K562 (cell line): ENCODE data around the gene CACNG6. TPM values are rescaled to one million over a fixed set of nuclear protein-coding genes. Genes with fewer than 3 reads are reported as not detected.
A peak's percentile ranks its signal among the peaks of the same experiment; 100 is the strongest.

Experiments
- ATAC-seq: fragments of 200-7000 bp; cut with Tn5 transposase; 3 replicates; pipeline ENCODE4 v1.9.1; 2020; ENCODE audit warnings: moderate library complexity
- BruUV-seq: library from RNA; stranded (reverse); fragments of 400-500 nt; replicated peaks from 2 replicates; lab custom pipeline; 2021; lab: Mats Ljungman, UMichigan
- CTCF ChIA-PET: fragments of 300-600 bp; formaldehyde crosslinking; extraction: SDS; loops from one replicate; lab custom pipeline; 2021; ENCODE audit warnings: low intra/inter-chr PET ratio; lab: Yijun Ruan, JAX
- POLR2A ChIA-PET: fragments of 300-600, 350-650 bp; sonication (Branson Sonifier 250); formaldehyde crosslinking; extraction: SDS; loops from one replicate; lab custom pipeline; 2021; ENCODE audit warnings: antibody characterized with exemption, inconsistent platforms; lab: Yijun Ruan, JAX
- DNase-seq, 4 experiments: peaks; one replicate each; pipeline versions ENCODE4 v3.0.0 to v3.0.0-alpha.2; 2011 to 2018; ENCODE audit warnings: low spot score in 3 of 4, mixed read lengths in 3 of 4; ENCODE audit errors: extremely low read depth in 1 of 4
- FAIRE-seq: peaks from 2 replicates; lab custom pipeline; 2011; peaks lifted over from hg19 to GRCh38; lab: Jason Lieb, UNC
- H2AFZ ChIP-seq: 2 replicates; pipeline ENCODE4 v1.6.0; 2011; ENCODE audit warnings: low read depth, low read length, control low read depth, inconsistent platforms
- H3K27ac ChIP-seq: fragments of 200-600 bp; 3 replicates; pipeline ENCODE4 v1.8.0; 2011; ENCODE audit warnings: low read depth, mild to moderate bottlenecking, control low read depth, inconsistent platforms, low read length, moderate library complexity, mixed read lengths; ENCODE audit errors: extremely low read depth
- H3K27me3 ChIP-seq, 2 experiments: fragments of 300-600 bp in 1 of 2; 2 replicates in 1 of 2; 3 replicates in 1 of 2; pipeline versions ENCODE4 v1.6.0 to v1.8.0; 2011; ENCODE audit warnings: inconsistent platforms in 2 of 2, low read length in 2 of 2, mild to moderate bottlenecking in 1 of 2, mixed read lengths in 1 of 2, moderate library complexity in 1 of 2; ENCODE audit not compliant: control insufficient read depth in 2 of 2, insufficient read depth in 2 of 2
- H3K36me3 ChIP-seq: fragments of 300-600 bp; 3 replicates; pipeline ENCODE4 v1.8.0; 2011; ENCODE audit warnings: mild to moderate bottlenecking, low read length, inconsistent platforms; ENCODE audit not compliant: control insufficient read depth, insufficient read depth
- H3K4me1 ChIP-seq, 2 experiments: fragments of 200-600 bp in 1 of 2; replicated peaks in 1 of 2; 2 replicates in 1 of 2; 3 replicates in 1 of 2; pipeline versions ENCODE4 v1.5.1 to v1.8.0; 2011; ENCODE audit warnings: inconsistent platforms in 2 of 2, low read length in 2 of 2, mild to moderate bottlenecking in 1 of 2, mixed read lengths in 1 of 2, moderate library complexity in 1 of 2; ENCODE audit not compliant: control insufficient read depth in 2 of 2, insufficient read depth in 2 of 2
- H3K4me2 ChIP-seq: 2 replicates; pipeline ENCODE4 v1.6.1; 2011; ENCODE audit warnings: low read length, control low read depth, inconsistent platforms, mixed read lengths; ENCODE audit not compliant: insufficient read depth
- H3K4me3 ChIP-seq: fragments of 200-600 bp; sonication (generic), shearing (Covaris generic); 2 replicates; pipeline ENCODE4 v1.5.1; 2016; ENCODE audit warnings: control low read depth, inconsistent platforms
- H3K79me2 ChIP-seq: fragments of 200-600 bp; 3 replicates; pipeline ENCODE4 v1.8.0; 2011; ENCODE audit warnings: low read length, inconsistent platforms; ENCODE audit not compliant: control insufficient read depth, insufficient read depth
- H3K9ac ChIP-seq, 2 experiments: 2 replicates each; pipeline versions ENCODE4 v1.6.0 to v1.6.1; 2011; ENCODE audit warnings: low read depth in 2 of 2, low read length in 2 of 2, control low read depth in 1 of 2, inconsistent platforms in 1 of 2, mild to moderate bottlenecking in 1 of 2, mixed read lengths in 1 of 2; ENCODE audit not compliant: insufficient read depth in 1 of 2
- H3K9me1 ChIP-seq: one replicate; pipeline ENCODE4 v1.6.0; 2011; ENCODE audit warnings: inconsistent platforms, mild to moderate bottlenecking, low read length, moderate library complexity; ENCODE audit not compliant: control insufficient read depth, insufficient read depth
- H3K9me3 ChIP-seq: replicated peaks from 2 replicates; pipeline ENCODE4 v1.5.1; 2011; ENCODE audit warnings: low read depth, low read length, inconsistent platforms; ENCODE audit not compliant: control insufficient read depth, insufficient read depth
- H4K20me1 ChIP-seq: replicated peaks from 2 replicates; pipeline ENCODE4 v1.6.1; 2011; ENCODE audit warnings: low read length, inconsistent platforms, mixed read lengths; ENCODE audit not compliant: control insufficient read depth, insufficient read depth
- ZFP1 ChIP-seq: fragments of 450-650 bp; formaldehyde crosslinking; IDR thresholded peaks from 2 replicates; pipeline ENCODE4 v1.4.0; 2020; ENCODE audit warnings: mild to moderate bottlenecking, mixed read lengths
- ZNF512 ChIP-seq: IDR thresholded peaks from 2 replicates; pipeline ENCODE4 v1.6.1; 2016; ENCODE audit warnings: missing genetic modification characterization, missing compliant biosample characterization
- ZNF609 ChIP-seq: sonication (generic); formaldehyde crosslinking; IDR thresholded peaks from 2 replicates; pipeline ENCODE4 v1.8.1; 2023; ENCODE audit warnings: missing genetic modification reagents, mild to moderate bottlenecking, borderline replicate concordance
- WGBS: fragments of 100-300 bp; shearing (Covaris generic); methylation state at CpG from one replicate; pipeline ENCODE4 v1.1.6; 2016; ENCODE audit warnings: low coverage, mixed read lengths; ENCODE audit not compliant: insufficient coverage; ENCODE audit errors: missing lambda C conversion rate; 5-methylcytosine and 5-hydroxymethylcytosine counted together
- in situ Hi-C: fragments of 300-500 bp; cut with MboI; formaldehyde crosslinking; loops from 4 replicates; pipeline ENCODE4 v1.15.0; 2018; ENCODE audit warnings: inconsistent platforms, mixed read lengths
- intact Hi-C: fragments of 100-400 bp; cut with micrococcal nuclease; formaldehyde crosslinking; loops from 2 replicates; pipeline ENCODE4 v1.14.2; 2022
- polyA plus RNA-seq, 8 experiments: library from polyadenylated mRNA; depleted of rRNA in 4 of 8; stranded (reverse) in 5 of 8; unstranded in 3 of 8; fragments of >200 nt; fragmentation: Nextera tagmentation in 2 of 8; fragmentation: Illumina TruSeq in 1 of 8; extraction: Ambion mirVana in 2 of 8; extraction: Trizol in 1 of 8; gene quantifications; 2 replicates each; pipeline versions ENCODE4 v1.2.1 to v1.2.3, GENCODE V29; 2011 to 2014; ENCODE audit warnings: inconsistent platforms in 1 of 8, missing spikeins in 1 of 8
- total RNA-seq, 7 experiments: library from RNA; depleted of rRNA in 6 of 7; stranded (reverse); fragments of >200 nt in 6 of 7; fragmentation: Illumina TruSeq in 2 of 7; extraction: Trizol in 2 of 7; gene quantifications; 2 replicates each; pipeline versions ENCODE4 v1.2.1 to v1.2.3, GENCODE V29; 2011 to 2021; ENCODE audit warnings: low replicate concordance in 1 of 7

Gene CACNG6
- total and polyA plus RNA-seq, 9 of the 15 experiments (the other 6 are each of a cell fraction or from before 2014, with no cell fraction given), result not detected

- Histone ChIP-seq H3K36me3 (no peaks in the 10 kb centered on the region), H3K4me1 (peaks cover 2 to 24% of the 10 kb centered on the region in 2 experiments; a peak in 2 of 5 replicates), H3K27me3 (peaks cover 4 to 10% of the 10 kb centered on the region in 2 experiments; a peak in 4 of 5 replicates), H2AFZ (no peak overlapping the region), H3K9me3 (no peaks in the 10 kb centered on the region), H3K4me3 (peak overlapping the region; percentile 27), H3K9ac (no peak overlapping the region), H3K4me2 (peak overlapping the region; percentile 37; the same call in 1 of the 2 replicates), H3K9me1 (no peaks in the 10 kb centered on the region), H4K20me1 (no peaks in the 10 kb centered on the region; the same call in 1 of the 2 replicates), H3K79me2 (no peaks in the 10 kb centered on the region), H3K27ac (no peak overlapping the region)
- intact Hi-C loops, result no loop called here
- peak; percentile 87 for TF ChIP-seq ZNF512 (tag)
- no peak for TF ChIP-seq ZFP1 (CRISPR knock-in tag)
- TF ChIP-seq ZNF609 (CRISPR knock-in tag), result no peak
- ATAC-seq (no peak), DNase-seq (no peak), FAIRE-seq (no peak)
- no TSS peak for BruUV-seq
- 3% methylated on average over 11 of the region's 19 CpGs for WGBS
- CTCF ChIA-PET, result no interaction called here
- POLR2A ChIA-PET, result interaction anchor here (0.9 kb wide), 1 partner anchor 9 kb away, joined by 4 read pairs; no protein-coding TSS in a partner anchor
- in situ Hi-C loops, result no loop called here
These were observed 12.2 kb upstream of the CACNG6 start for GRCh38 chr19:53978975-53979801.
